ENCODE measurements around the gene LRRC56.
A peak's percentile ranks its signal among the peaks of the same experiment; 100 is the strongest.

LRRC56 gene, protein sequence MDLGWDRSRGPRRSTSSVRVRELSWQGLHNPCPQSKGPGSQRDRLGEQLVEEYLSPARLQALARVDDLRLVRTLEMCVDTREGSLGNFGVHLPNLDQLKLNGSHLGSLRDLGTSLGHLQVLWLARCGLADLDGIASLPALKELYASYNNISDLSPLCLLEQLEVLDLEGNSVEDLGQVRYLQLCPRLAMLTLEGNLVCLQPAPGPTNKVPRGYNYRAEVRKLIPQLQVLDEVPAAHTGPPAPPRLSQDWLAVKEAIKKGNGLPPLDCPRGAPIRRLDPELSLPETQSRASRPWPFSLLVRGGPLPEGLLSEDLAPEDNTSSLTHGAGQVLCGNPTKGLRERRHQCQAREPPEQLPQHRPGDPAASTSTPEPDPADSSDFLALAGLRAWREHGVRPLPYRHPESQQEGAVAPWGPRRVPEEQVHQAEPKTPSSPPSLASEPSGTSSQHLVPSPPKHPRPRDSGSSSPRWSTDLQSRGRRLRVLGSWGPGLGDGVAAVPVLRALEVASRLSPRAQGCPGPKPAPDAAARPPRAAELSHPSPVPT

GRCh38 chr11:536841-537621 lies at the start of gene LRRC56:
Gene LRRC56, plus strand, starts transcription at chr11:537527. Its CDS starts 3,158 bp downstream, at chr11:540685.
- peak; percentile 32 to 35 for DNase-seq (ENCODE audit: low read depth in 2 of 2)

DNA sequence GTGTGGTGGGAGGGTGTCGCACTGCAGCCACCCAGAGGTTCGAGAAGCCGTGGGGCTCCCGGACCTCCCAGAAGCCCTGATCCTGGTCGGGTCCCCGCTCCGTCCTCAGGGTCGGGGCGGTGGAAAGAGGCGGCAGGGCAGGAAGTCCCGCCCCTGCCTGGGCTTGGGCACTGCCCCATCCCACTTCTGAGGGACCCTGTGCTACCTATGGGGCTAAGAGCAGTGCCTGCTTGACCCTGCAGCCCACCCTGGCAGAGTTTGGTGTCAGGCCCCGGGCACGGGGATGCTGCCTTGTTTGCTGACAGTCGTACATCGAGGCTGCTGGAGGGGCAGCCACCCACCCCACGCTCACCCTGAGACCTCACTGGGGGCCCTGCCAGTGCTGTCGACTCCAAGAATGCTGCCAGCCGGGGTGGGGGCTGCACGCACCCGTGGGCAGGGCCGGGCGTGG lies 49.7 kb upstream of the LRRC56 start:
- no peak for DNase-seq (ENCODE audit: low read depth in 2 of 2)

DNA sequence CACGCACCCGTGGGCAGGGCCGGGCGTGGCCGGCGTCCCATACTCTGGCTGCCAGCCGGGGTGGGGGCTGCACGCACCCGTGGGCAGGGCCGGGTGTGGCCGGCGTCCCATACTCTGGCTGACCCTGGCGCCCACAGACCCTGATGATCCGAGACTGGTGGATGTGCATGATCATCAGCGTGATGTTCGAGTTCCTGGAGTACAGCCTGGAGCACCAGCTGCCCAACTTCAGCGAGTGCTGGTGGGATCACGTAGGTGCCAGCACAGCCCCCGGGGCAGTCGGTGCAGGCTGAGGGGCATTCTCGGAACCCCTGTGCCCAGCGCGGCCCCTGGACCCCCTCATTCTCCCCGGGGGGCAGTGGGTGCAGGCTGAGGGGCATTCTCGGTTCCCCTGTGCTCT lies 49.3 kb upstream of the LRRC56 start:
- no peak for DNase-seq (ENCODE audit: low read depth in 2 of 2)

- no peak for DNase-seq (ENCODE audit: low read depth in 2 of 2)
These were observed 48.7 kb upstream of the LRRC56 start for GRCh38 chr11:488579-488978.

- no peak for DNase-seq (ENCODE audit: low read depth in 2 of 2)
These were observed 48.3 kb upstream of the LRRC56 start for GRCh38 chr11:488992-489391.

- no peak for DNase-seq (ENCODE audit: low read depth in 2 of 2)
These were observed 47.6 kb upstream of the LRRC56 start for GRCh38 chr11:489610-490185.

DNA sequence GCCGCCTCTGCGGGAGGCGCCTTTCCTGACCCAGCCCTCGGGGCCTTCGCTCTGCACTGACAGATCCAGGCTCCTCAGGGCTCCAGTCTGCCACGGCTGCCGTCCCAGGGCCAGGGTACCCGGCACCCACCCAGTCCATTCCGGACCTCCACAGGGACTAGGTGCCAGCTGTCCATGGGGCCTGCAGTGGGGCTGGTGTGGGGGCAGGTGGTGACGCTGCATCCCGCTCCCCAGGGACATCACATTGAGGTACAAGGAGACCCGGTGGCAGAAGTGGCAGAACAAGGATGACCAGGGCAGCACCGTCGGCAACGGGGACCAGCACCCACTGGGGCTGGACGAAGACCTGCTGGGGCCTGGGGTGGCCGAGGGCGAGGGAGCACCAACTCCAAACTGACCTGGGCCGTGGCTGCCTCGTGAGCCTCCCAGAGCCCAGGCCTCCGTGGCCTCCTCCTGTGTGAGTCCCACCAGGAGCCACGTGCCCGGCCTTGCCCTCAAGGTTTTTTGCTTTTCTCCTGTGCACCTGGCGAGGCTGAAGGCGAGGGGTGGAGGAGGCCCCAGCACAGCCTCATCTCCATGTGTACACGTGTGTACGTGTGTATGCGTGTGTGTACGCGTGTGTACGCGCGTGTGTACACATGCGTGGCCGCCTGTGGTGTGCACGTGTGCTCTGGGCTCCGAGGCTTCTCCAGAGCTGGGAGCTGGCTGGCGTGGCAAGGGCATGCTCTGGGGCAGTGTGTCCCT lies 47.0 kb upstream of the LRRC56 start:
- no peak for DNase-seq (ENCODE audit: low read depth in 2 of 2)

- DNase-seq (ENCODE audit: low read depth in 2 of 2): no peak
These were observed 46.4 kb upstream of the LRRC56 start for GRCh38 chr11:490930-491260.

GRCh38 chr11:491358-491757 lies 46.0 kb upstream of the LRRC56 start:
- no peak for DNase-seq (ENCODE audit: low read depth in 2 of 2)

DNA sequence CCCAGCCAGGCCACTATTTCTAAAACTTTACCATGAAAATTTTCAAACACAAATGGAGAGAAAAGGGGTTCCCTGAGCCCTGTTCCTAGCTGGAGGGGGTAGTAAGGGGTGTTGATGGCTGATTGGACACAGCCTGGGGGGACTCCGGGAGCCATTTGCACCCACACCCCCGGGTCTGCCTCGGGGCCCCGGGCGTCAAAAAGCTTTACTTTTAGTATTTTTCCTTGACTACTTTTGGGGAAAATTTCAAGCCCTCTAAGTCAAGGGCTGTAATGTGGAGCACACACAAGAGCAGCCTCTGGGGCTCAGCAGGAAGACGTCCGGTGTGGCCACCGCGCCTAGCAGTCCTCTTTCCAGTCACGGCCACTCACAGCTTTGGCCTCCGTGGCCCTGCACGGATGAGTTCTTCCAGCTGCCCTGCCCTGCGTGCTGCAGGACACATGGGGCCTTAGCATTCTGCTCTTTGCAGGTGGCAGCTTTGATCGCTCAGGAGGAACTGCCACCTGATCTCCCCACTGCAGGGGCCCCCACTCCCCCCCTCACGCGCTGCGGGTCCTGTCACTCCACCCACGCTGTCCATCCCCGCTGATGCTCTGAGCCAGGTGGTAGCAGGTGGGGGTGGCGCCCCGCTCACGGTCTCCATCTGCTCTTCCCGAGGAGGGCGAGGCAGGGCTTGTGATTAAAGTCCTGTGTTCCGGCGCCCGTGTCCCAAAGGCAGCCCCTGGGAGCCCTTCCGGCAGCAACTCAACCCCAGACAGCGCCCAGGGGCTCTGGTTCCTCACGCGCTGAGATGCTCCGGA lies 44.7 kb upstream of the LRRC56 start:
- DNase-seq (ENCODE audit: low read depth in 2 of 2): no peak

DNA sequence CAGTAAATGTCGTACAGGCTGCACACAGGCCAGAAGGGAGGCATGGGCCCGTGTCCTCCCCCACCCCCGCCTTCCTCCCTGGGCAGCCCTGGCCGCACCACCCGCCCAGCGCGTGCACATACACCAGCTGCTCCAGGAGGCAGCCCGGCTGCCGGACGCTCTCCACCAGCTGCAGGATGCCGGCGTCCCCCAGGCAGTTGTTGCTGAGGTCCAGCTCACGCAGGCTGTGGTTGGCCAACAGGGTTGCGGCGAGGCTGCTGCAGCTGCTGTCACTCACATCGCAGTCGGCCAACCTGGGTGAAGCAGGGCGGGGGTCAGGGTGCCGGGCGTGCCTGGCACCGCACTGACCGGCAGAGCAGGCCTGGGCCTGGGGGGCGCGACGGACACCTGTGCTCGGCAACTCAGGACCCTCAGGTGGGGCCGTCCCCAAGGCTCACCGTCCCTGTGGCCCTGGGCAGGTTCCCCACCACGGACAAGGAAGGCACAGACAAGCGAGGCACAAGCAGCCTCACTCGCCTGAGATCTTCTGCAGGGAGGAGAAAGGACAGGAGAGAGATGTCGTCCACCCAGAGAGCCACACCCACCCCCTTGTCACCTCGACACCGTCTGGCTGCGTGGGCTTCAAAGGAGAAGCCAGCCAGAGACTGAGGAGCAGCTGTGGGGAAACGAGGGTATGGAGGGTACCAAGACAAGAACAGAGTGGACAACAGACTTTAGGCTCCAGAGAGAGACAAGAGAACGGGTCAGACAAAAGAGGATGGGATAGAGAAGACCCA lies 42.4 kb upstream of the LRRC56 start:
- DNase-seq (ENCODE audit: low read depth in 2 of 2): no peak

- no peak for DNase-seq (ENCODE audit: low read depth in 2 of 2)
These were observed 41.8 kb upstream of the LRRC56 start for GRCh38 chr11:495537-495931.

- no peak for DNase-seq (ENCODE audit: low read depth in 2 of 2)
These were observed 40.3 kb upstream of the LRRC56 start for GRCh38 chr11:496834-497564.

DNA sequence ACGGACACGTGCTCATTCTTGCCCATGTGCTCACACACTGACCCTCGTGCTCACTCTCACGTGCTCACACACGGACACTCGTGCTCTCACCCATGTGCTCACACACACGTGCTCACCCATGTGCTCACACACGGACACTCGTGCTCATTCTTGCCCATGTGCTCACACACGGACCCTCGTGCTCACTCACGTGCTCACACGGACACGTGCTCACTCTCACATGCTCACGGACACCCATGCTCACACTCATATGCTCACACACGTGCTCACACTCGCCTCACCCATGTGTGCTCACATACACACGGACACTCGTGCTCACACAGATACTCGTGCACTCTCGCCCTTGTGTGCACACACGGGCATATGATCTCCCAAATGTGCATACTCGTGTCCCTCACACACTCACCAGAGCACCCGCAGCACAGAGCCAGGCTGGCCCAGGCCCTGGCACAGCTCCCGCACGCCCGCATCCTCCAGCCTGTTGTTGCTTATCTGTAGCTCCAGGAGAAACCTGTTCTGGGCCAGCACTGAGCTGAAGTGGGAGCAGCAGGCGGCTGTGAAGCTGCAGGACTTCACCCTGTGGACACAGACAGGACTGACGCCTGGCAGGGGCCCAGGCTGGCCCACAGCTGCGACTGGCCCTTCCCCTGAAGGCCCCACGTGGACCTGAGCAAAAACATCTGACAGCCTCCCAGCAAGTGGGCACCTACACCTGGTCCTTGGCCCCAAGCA lies 39.6 kb upstream of the LRRC56 start:
- no peak for DNase-seq (ENCODE audit: low read depth in 2 of 2)

GRCh38 chr11:498297-499181 lies 38.8 kb upstream of the LRRC56 start:
- no peak for DNase-seq (ENCODE audit: low read depth in 2 of 2)

DNA sequence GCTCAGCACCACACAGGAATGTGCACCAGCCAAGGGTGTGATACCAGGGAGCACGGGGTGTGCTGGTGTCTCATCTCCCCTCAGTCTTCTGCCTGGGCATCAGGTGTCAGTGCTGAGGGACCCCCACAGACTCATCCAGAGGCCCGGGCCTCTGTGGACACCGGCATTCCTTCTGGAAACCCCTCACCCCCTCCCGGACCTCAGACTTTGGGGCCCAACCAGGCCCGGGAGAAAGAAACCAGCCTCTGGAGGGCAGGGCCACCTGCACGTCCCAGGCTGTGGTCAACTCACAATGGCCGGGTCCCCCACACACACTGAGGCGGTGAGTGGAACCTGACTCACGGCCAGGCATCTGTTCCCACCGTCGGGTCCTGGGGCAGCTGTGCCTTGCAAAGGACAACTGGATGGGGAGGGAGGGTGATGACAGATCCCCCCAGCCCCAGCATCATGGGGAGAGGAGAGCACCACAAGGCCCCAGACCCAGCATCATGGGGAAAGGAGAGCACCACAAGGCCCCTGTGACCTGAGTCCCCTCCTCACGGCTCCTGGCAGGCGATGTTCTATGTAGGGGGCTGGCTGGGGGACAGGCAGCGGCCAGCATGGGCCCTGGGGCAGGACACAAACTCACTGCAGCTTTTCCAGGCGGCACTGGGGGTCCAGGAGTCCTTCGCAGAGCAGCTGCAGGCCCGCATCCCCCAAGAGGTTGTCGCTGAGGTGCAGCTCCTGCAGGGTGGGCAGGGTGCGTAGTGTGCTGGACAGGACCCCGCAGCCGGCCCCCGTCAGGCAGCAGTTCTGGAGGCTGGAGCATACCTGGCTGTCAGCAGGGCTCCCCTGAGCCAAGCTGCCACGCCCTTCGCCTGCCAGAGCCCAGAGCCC lies 37.9 kb upstream of the LRRC56 start:
- DNase-seq (ENCODE audit: low read depth in 2 of 2): no peak
